ENCODE data around the gene RYR3.

DNA sequence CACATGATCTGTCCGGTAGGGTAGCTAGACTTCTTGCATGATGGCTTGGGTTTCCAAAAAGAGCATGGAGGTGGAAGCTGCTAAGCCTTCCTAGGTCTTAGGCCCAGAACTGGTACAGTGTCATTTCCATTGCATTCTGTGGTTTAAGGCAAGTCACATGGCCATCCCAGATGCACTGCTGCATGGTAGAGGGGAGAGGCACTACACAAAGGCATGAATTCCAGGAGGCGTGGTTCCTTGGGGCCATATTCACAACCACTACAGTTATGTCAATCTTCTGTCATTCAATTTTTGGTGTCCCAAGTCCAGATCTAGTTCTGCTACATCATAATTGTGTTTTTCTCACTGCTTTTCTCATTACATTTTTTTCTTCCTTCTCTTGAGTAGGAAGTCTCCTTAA lies 535.4 kb downstream of the RYR3 start:
- TF ChIP-seq POLR2A (IDR thresholded peaks at IDR 0.05; ENCODE audit: low read depth): no peak
- TF ChIP-seq, protein P1, sequence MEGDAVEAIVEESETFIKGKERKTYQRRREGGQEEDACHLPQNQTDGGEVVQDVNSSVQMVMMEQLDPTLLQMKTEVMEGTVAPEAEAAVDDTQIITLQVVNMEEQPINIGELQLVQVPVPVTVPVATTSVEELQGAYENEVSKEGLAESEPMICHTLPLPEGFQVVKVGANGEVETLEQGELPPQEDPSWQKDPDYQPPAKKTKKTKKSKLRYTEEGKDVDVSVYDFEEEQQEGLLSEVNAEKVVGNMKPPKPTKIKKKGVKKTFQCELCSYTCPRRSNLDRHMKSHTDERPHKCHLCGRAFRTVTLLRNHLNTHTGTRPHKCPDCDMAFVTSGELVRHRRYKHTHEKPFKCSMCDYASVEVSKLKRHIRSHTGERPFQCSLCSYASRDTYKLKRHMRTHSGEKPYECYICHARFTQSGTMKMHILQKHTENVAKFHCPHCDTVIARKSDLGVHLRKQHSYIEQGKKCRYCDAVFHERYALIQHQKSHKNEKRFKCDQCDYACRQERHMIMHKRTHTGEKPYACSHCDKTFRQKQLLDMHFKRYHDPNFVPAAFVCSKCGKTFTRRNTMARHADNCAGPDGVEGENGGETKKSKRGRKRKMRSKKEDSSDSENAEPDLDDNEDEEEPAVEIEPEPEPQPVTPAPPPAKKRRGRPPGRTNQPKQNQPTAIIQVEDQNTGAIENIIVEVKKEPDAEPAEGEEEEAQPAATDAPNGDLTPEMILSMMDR (IDR thresholded peaks at IDR 0.05): no peak

Data from esophagus muscularis mucosa (tissue), 3 donors.